Measurements from ENCODE around the gene MAML2.

Gene MAML2

GRCh38 chr11:96316869-96317268, 26.1 kb downstream of the MAML2 start:
- no peak for DNase-seq

GRCh38 chr11:96315476-96315875, 27.5 kb downstream of the MAML2 start:
- no peak for DNase-seq

- peak; percentile 24 for DNase-seq
These were observed 28.5 kb downstream of the MAML2 start for GRCh38 chr11:96314326-96315020.

- DNase-seq = no peak
These were observed 29.8 kb downstream of the MAML2 start for GRCh38 chr11:96313163-96313562.

- no peak for DNase-seq
These were observed 31.9 kb downstream of the MAML2 start for GRCh38 chr11:96311120-96311568.

GRCh38 chr11:96310236-96310635, 32.8 kb downstream of the MAML2 start:
- DNase-seq = no peak

GRCh38 chr11:96309643-96310017, 33.4 kb downstream of the MAML2 start:
- no peak for DNase-seq

GRCh38 chr11:96309016-96309642, 33.9 kb downstream of the MAML2 start:
- no peak for DNase-seq

- peak; percentile 42 for DNase-seq
These were observed 35.2 kb downstream of the MAML2 start for GRCh38 chr11:96307776-96308140.

GRCh38 chr11:96306933-96307775, 35.8 kb downstream of the MAML2 start:
- peak; percentile 93 for DNase-seq

- DNase-seq = no peak
These were observed 36.4 kb downstream of the MAML2 start for GRCh38 chr11:96306600-96306932.

- DNase-seq = no peak
These were observed 36.9 kb downstream of the MAML2 start for GRCh38 chr11:96306071-96306470.

GRCh38 chr11:96303980-96304379, 39.0 kb downstream of the MAML2 start:
- DNase-seq = no peak

- no peak for DNase-seq
These were observed 39.9 kb downstream of the MAML2 start for GRCh38 chr11:96303064-96303463.

GRCh38 chr11:96301818-96302217, 41.2 kb downstream of the MAML2 start:
- DNase-seq = no peak

GRCh38 chr11:96299155-96299888, 43.7 kb downstream of the MAML2 start:
- DNase-seq = no peak

- DNase-seq = no peak
These were observed 47.6 kb downstream of the MAML2 start for GRCh38 chr11:96295369-96295768.

GRCh38 chr11:96294289-96294688, 48.7 kb downstream of the MAML2 start:
- DNase-seq = no peak

- no peak for DNase-seq
These were observed 49.4 kb downstream of the MAML2 start for GRCh38 chr11:96293598-96294021.

GRCh38 chr11:96293109-96293508, 49.9 kb downstream of the MAML2 start:
- DNase-seq = no peak

- DNase-seq = no peak
These were observed 50.5 kb downstream of the MAML2 start for GRCh38 chr11:96292291-96293010.

GRCh38 chr11:96290631-96291030, 52.4 kb downstream of the MAML2 start:
- no peak for DNase-seq

GRCh38 chr11:96290031-96290430, 53.0 kb downstream of the MAML2 start:
- DNase-seq = no peak

All from DMS 273 treated with DMSO at 0.1 percent for 48 hours (cell line).